C4-2B (cell line): Measurements from ENCODE around the gene FAM227B.

Source experiments
- H3K27ac ChIP-seq: fragments of 450-650 bp; 2 replicates; pipeline ENCODE4 v1.5.1; 2017
- ZFX ChIP-seq: fragments of 450-650 bp; IDR thresholded peaks from 2 replicates; pipeline ENCODE4 v1.6.1; 2017
- TF ChIP-seq, protein P1 (sequence below): fragments of 450-650 bp; conservative IDR thresholded peaks from 2 replicates; pipeline ENCODE4 v1.5.1; 2017; ENCODE audit warnings: mild to moderate bottlenecking

The FAM227B gene

DNA sequence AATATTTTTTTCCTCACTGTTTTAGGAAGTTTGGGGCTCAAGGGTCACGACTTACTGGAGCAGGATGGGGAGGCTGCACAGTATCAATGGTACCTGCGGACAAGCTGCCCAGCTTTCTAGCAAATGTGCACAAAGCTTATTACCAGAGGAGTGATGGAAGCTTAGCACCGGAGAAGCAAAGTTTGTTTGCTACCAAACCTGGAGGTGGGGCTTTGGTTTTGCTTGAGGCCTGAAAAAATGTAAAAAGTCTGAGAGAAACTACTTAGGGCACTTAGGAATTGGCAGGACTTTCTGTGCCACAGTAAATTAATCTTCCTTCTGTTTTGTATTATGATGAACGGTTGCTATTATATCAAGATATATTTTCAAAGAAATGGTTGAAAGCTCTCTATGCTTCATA, 292.7 kb downstream of the FAM227B start:
- H3K27ac ChIP-seq: no peak overlapping the region
- TF ChIP-seq ZFX: no peak
- TF ChIP-seq, protein P1, sequence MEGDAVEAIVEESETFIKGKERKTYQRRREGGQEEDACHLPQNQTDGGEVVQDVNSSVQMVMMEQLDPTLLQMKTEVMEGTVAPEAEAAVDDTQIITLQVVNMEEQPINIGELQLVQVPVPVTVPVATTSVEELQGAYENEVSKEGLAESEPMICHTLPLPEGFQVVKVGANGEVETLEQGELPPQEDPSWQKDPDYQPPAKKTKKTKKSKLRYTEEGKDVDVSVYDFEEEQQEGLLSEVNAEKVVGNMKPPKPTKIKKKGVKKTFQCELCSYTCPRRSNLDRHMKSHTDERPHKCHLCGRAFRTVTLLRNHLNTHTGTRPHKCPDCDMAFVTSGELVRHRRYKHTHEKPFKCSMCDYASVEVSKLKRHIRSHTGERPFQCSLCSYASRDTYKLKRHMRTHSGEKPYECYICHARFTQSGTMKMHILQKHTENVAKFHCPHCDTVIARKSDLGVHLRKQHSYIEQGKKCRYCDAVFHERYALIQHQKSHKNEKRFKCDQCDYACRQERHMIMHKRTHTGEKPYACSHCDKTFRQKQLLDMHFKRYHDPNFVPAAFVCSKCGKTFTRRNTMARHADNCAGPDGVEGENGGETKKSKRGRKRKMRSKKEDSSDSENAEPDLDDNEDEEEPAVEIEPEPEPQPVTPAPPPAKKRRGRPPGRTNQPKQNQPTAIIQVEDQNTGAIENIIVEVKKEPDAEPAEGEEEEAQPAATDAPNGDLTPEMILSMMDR: no peak

GRCh38 chr15:49323207-49323606, 297.4 kb downstream of the FAM227B start:
- no peak overlapping the region for H3K27ac ChIP-seq
- TF ChIP-seq ZFX: no peak
- TF ChIP-seq, protein P1: no peak

GRCh38 chr15:49320351-49320750, 300.3 kb downstream of the FAM227B start:
- no peak for TF ChIP-seq ZFX
- TF ChIP-seq, protein P1: no peak
- no peak overlapping the region for H3K27ac ChIP-seq

DNA sequence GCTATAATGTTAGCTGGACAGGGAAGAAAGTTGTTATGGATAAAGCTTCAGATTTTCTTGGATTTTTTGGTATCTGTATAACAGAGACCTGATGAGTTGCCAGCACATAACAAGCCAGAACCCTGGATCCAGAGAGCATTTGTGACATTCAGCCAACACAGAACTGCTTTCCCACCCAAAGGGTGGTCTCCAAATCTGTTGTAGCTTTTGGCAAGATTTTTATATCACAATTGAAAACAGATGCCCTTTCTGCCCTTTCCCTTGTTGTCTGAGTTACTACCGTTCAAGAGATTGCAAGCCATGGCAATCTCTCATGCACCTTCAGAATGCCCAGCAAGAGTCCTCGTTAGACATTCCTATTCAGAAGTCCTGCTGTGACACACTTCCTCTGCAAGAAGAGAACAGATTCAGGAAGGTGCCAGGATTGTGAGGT, 305.2 kb downstream of the FAM227B start:
- no peak overlapping the region for H3K27ac ChIP-seq

GRCh38 chr15:49314716-49315115, 305.9 kb downstream of the FAM227B start:
- no peak overlapping the region for H3K27ac ChIP-seq

More for the DNA sequence above, 305.2 kb downstream of the FAM227B start:
- no peak for TF ChIP-seq ZFX
- TF ChIP-seq, protein P1: no peak

DNA sequence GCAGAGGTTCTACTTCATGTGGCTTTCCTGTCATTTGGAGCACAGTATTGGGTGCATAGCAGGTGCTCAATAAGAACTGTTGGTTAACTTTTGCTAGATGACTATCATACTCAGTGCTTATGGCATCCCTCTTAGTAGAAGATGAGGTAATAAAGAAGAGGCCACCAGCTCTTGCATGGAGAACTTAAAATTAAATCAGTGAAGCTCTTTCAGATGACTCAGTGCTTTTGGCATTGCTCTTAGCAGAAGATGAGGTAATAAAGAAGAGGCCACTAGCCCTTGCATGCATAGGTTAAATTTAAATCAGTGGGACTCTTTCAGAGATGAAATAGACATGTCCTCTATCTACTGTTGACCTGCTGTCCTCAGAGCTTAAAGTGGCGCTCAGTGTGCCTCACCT, 307.0 kb downstream of the FAM227B start:
- TF ChIP-seq ZFX: no peak
- TF ChIP-seq, protein P1: no peak
- no peak overlapping the region for H3K27ac ChIP-seq

More at GRCh38 chr15:49314716-49315115, 305.9 kb downstream of the FAM227B start:
- TF ChIP-seq ZFX: no peak
- TF ChIP-seq, protein P1: no peak

DNA sequence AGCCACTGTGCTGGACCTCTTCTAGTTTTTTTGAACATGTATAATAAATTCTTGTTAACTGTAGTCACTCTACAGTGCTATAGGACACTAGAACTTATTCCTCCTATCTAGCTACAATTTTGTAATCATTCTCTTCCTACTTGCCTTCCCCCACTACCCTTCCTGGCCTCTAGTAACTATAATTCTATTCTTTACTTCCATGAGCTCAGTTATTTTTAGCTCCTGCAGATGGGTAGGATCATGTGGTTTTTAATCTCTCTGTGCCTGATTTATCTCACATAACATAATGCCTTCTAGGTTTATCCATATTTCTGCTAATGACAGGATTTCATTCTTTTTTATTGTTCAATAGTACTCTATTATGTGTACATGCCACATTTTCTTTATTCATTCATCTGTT, 310.7 kb downstream of the FAM227B start:
- TF ChIP-seq ZFX: no peak
- no peak overlapping the region for H3K27ac ChIP-seq

DNA sequence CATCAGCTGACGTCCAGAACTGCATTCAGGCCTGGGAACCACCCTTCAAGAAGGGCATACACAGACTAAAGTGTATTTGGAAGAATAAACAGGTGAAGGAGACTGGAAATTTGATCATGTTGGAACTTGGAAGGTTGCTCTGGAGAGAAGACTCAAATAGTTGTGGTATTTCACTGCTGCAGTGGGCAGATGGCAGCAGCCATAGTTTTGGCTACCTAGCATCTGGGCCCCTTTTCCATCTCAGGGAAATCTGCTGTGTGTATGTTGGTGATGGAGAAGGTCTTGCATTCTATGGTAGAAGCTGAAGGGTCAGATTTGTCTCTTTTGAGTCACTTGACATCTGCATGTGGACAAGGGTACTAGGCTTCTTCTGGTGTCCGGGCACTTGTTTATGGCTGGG, 311.9 kb downstream of the FAM227B start:
- H3K27ac ChIP-seq: no peak overlapping the region
- TF ChIP-seq, protein P1: no peak
- TF ChIP-seq ZFX: no peak
